Measurements from ENCODE around the gene FAM181A.

FAM181A gene

GRCh38 chr14:93962701-93963601 lies 35.8 kb downstream of the FAM181A start:
- peak in 1 of 2 donors; percentile 36 for DNase-seq (ENCODE audit: low read depth in 2 of 2)

GRCh38 chr14:93963692-93964091 lies 36.5 kb downstream of the FAM181A start:
- no peak for DNase-seq (ENCODE audit: low read depth in 2 of 2)

GRCh38 chr14:93964281-93964680 lies 37.1 kb downstream of the FAM181A start:
- no peak for DNase-seq (ENCODE audit: low read depth in 2 of 2)

- no peak for DNase-seq (ENCODE audit: low read depth in 2 of 2)
These were observed 37.7 kb downstream of the FAM181A start for GRCh38 chr14:93964820-93965286.

- no peak for DNase-seq (ENCODE audit: low read depth in 2 of 2)
These were observed 38.2 kb downstream of the FAM181A start for GRCh38 chr14:93965287-93965821.

GRCh38 chr14:93965946-93966474 lies 38.9 kb downstream of the FAM181A start:
- DNase-seq (ENCODE audit: low read depth in 2 of 2) = no peak

GRCh38 chr14:93967637-93968250 lies 40.6 kb downstream of the FAM181A start:
- no peak for DNase-seq (ENCODE audit: low read depth in 2 of 2)

- no peak for DNase-seq (ENCODE audit: low read depth in 2 of 2)
These were observed 42.1 kb downstream of the FAM181A start for GRCh38 chr14:93969082-93969828.

GRCh38 chr14:93970585-93970964 lies 43.4 kb downstream of the FAM181A start:
- peak in 1 of 2 donors; percentile 55 for DNase-seq (ENCODE audit: low read depth in 2 of 2)

GRCh38 chr14:93970965-93971634 lies 44.0 kb downstream of the FAM181A start:
- DNase-seq (ENCODE audit: low read depth in 2 of 2) = peak in 1 of 2 donors; percentile 43

GRCh38 chr14:93971635-93972027 lies 44.5 kb downstream of the FAM181A start:
- DNase-seq (ENCODE audit: low read depth in 2 of 2) = no peak

GRCh38 chr14:93972618-93973205 lies 45.6 kb downstream of the FAM181A start:
- DNase-seq (ENCODE audit: low read depth in 2 of 2) = no peak

- no peak for DNase-seq (ENCODE audit: low read depth in 2 of 2)
These were observed 46.5 kb downstream of the FAM181A start for GRCh38 chr14:93973607-93974006.

GRCh38 chr14:93974299-93974698 lies 47.2 kb downstream of the FAM181A start:
- DNase-seq (ENCODE audit: low read depth in 2 of 2) = no peak

GRCh38 chr14:93974833-93975232 lies 47.7 kb downstream of the FAM181A start:
- no peak for DNase-seq (ENCODE audit: low read depth in 2 of 2)

- DNase-seq (ENCODE audit: low read depth in 2 of 2) = peak in 1 of 2 donors; percentile 31
These were observed 48.8 kb downstream of the FAM181A start for GRCh38 chr14:93975791-93976476.

- peak in 1 of 2 donors; percentile 31 for DNase-seq (ENCODE audit: low read depth in 2 of 2)
These were observed 49.4 kb downstream of the FAM181A start, which contains the start of gene ASB2 for GRCh38 chr14:93976477-93977057. Gene ASB2, minus strand, starts transcription at chr14:93976570. Its CDS starts 12,031 bp downstream, at chr14:93964539.

GRCh38 chr14:93977171-93977570 lies 50.0 kb downstream of the FAM181A start:
- DNase-seq (ENCODE audit: low read depth in 2 of 2) = no peak

GRCh38 chr14:93977790-93978581 lies 50.8 kb downstream of the FAM181A start:
- peak; percentile 64 to 79 for DNase-seq (ENCODE audit: low read depth in 2 of 2)
